ENCODE measurements around the gene ZFP2. TPM values are rescaled to one million over a fixed set of nuclear protein-coding genes. Genes with fewer than 3 reads are reported as not detected.

The ZFP2 gene
- total RNA-seq, 1 experiment from 2014 or later: 0.52 TPM

GRCh38 chr5:178870411-178870810 lies 25.3 kb upstream of the ZFP2 start:
- no peak overlapping the region for H2BK20ac ChIP-seq (ENCODE audit: low read depth, low read length, poor library complexity, severe bottlenecking)
- no peak overlapping the region for H2AFZ ChIP-seq (ENCODE audit: low read length)
- H2BK120ac ChIP-seq (ENCODE audit: low read depth, low read length, poor library complexity, severe bottlenecking): no peak overlapping the region
- no peak overlapping the region for H4K91ac ChIP-seq (ENCODE audit: insufficient read length, low read depth, low read length)
- H2BK15ac ChIP-seq (ENCODE audit: low read depth, low read length): no peak overlapping the region
- Mint-ChIP-seq H3K4me3 (no peak overlapping the region), H3K27ac (no peak overlapping the region), H3K9me3 (peaks cover 24 to 42% of the 10 kb centered on the region in 2 experiments), H3K36me3 (ENCODE audit: insufficient read depth in 1 of 3, low read depth in 3 of 3) (peaks cover 86 to 93% (median 90%) of the 10 kb centered on the region in 3 experiments), H3K4me1 (no peaks in the 10 kb centered on the region), H3K27me3 (ENCODE audit: low read depth) (no peaks in the 10 kb centered on the region)
- H3K4me1 ChIP-seq (ENCODE audit: insufficient read depth, low read length): no peaks in the 10 kb centered on the region
- H2BK12ac ChIP-seq (ENCODE audit: insufficient read length, low read depth, low read length): no peak overlapping the region
- no peaks in the 10 kb centered on the region for H4K20me1 ChIP-seq (ENCODE audit: control insufficient read depth, insufficient read depth, insufficient read length)
- no peaks in the 10 kb centered on the region for H3K27me3 ChIP-seq (ENCODE audit: insufficient read depth, low read length)
- H3K23ac ChIP-seq (ENCODE audit: insufficient read length, low read depth, low read length): no peak overlapping the region
- H3T11ph ChIP-seq (ENCODE audit: low read length): no peak overlapping the region
- no peak overlapping the region for H4K5ac ChIP-seq (ENCODE audit: insufficient read length, low read depth, low read length)
- no peaks in the 10 kb centered on the region for H3K79me2 ChIP-seq (ENCODE audit: insufficient read depth, low read length)
- H3K23me2 ChIP-seq (ENCODE audit: insufficient read length, low read depth, low read length, poor library complexity, severe bottlenecking): no peaks in the 10 kb centered on the region
- no peaks in the 10 kb centered on the region for H3K9me3 ChIP-seq (ENCODE audit: control insufficient read depth, low read depth, low read length)
- H2BK5ac ChIP-seq (ENCODE audit: insufficient read length, low read length): no peak overlapping the region
- no peak overlapping the region for H3K4ac ChIP-seq (ENCODE audit: low read depth, low read length)
- no peak overlapping the region for H3K18ac ChIP-seq (ENCODE audit: insufficient read length, low read depth, low read length)
- H3K79me1 ChIP-seq (ENCODE audit: insufficient read depth, low read depth, low read length, poor library complexity, severe bottlenecking): no peaks in the 10 kb centered on the region
- no peak overlapping the region for H2AK5ac ChIP-seq (ENCODE audit: insufficient read length, low read length)
- WGBS (ENCODE audit: extremely low coverage, insufficient read length, low lambda C conversion rate): no CpG with 5 or more reads among the region's 8 CpGs
- no peak overlapping the region for H3K4me2 ChIP-seq (ENCODE audit: insufficient read depth, insufficient read length, low read length)
- TF ChIP-seq CTCF (conservative IDR thresholded peaks at IDR 0.05): no peak
- H3K14ac ChIP-seq (ENCODE audit: insufficient read depth, low read length): no peak overlapping the region; the same call in 1 of the 2 replicates
- H3K27ac ChIP-seq (ENCODE audit: insufficient read length, low read depth, low read length): no peak overlapping the region
- no peak for DNase-seq
- H4K8ac ChIP-seq (replicated peaks; ENCODE audit: insufficient read length, low read depth, low read length): no peak overlapping the region
- no peak overlapping the region for H3K9ac ChIP-seq (ENCODE audit: extremely low read depth, insufficient read length, low read length)
- no peak overlapping the region for H3K56ac ChIP-seq (ENCODE audit: insufficient read length, low read depth, low read length)
